Fibroblast of villous mesenchyme (primary cell): ENCODE measurements around the gene DNAH6. TPM values are rescaled to one million over a fixed set of nuclear protein-coding genes. Genes with fewer than 3 reads are reported as not detected.

ENCODE experiments used
- DNase-seq: peaks from one replicate; pipeline ENCODE4 v3.0.0-alpha.2; 2010; ENCODE audit warnings: low read depth
- H3K4me3 ChIP-seq: 2 replicates; pipeline ENCODE4 v1.5.1; 2011; ENCODE audit warnings: low read depth, mild to moderate bottlenecking, low read length
- total RNA-seq: library from RNA; depleted of rRNA; stranded (reverse); fragments of >200 nt; gene quantifications from 2 replicates; pipeline ENCODE4 v1.2.3, GENCODE V29; 2012
- TF ChIP-seq, protein P1 (sequence below): IDR thresholded peaks from 2 replicates; pipeline ENCODE4 v1.5.1; 2012; ENCODE audit warnings: low read depth, mild to moderate bottlenecking, low read length; ENCODE audit not compliant: insufficient read depth

DNAH6 gene
- total RNA-seq, 1 donor: under 0.01 TPM

DNA sequence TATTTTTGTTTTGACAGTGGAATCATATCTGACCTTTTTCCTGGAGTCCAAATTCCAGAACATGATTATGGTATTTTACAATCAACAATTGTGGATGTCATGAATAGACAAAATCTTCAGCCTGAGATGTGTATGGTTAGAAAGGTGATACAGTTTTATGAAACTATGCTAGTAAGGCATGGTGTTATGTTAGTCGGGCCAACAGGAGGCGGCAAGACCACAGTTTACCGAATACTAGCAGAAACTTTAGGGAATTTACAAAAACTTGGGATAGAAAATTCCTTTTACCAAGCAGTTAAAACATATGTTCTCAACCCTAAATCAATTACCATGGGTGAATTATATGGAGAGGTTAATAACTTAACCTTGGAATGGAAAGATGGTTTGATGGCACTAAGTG, 137.0 kb downstream of the DNAH6 start:
- H3K4me3 ChIP-seq: no peak overlapping the region
- TF ChIP-seq, protein P1, sequence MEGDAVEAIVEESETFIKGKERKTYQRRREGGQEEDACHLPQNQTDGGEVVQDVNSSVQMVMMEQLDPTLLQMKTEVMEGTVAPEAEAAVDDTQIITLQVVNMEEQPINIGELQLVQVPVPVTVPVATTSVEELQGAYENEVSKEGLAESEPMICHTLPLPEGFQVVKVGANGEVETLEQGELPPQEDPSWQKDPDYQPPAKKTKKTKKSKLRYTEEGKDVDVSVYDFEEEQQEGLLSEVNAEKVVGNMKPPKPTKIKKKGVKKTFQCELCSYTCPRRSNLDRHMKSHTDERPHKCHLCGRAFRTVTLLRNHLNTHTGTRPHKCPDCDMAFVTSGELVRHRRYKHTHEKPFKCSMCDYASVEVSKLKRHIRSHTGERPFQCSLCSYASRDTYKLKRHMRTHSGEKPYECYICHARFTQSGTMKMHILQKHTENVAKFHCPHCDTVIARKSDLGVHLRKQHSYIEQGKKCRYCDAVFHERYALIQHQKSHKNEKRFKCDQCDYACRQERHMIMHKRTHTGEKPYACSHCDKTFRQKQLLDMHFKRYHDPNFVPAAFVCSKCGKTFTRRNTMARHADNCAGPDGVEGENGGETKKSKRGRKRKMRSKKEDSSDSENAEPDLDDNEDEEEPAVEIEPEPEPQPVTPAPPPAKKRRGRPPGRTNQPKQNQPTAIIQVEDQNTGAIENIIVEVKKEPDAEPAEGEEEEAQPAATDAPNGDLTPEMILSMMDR: peak; percentile 25
- DNase-seq: no peak

DNA sequence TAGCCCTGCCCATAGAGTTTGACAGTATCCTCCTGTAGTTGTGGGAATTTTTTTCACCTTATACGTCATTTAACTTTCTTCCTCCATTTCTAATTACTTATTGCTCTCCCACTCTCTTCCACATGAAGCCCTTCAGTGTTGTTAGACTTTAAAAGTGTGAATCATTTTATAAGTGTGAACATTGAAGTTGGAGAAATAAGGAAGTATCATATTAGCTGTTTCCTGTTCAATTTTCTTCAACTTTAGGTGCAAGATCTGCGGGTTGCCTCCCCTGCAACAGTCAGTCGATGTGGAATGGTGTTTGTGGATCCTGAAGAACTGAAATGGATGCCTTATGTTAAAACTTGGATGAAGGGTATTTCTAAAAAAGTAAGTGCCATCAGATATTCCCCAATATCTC, 138.1 kb downstream of the DNAH6 start:
- TF ChIP-seq, protein P1: no peak
- DNase-seq: no peak
- no peak overlapping the region for H3K4me3 ChIP-seq

DNA sequence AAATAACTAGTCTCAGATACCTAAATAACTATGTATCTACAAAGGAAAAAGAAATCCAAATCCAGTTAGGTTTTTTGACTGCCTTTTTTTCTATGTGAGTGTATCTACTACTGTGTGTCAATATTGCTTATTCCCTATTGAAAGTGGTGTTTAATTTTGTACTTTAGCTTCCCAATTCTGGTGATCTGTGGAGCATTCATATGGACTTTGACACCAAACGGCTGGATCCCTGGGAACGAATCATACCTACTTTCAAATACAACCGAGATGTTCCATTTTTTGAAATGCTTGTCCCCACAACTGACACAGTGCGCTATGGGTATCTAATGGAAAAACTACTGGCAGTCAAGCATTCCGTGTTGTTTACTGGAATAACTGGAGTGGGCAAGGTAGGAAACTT, 152.8 kb downstream of the DNAH6 start:
- no peak for DNase-seq
- TF ChIP-seq, protein P1: no peak
- H3K4me3 ChIP-seq: no peak overlapping the region

DNA sequence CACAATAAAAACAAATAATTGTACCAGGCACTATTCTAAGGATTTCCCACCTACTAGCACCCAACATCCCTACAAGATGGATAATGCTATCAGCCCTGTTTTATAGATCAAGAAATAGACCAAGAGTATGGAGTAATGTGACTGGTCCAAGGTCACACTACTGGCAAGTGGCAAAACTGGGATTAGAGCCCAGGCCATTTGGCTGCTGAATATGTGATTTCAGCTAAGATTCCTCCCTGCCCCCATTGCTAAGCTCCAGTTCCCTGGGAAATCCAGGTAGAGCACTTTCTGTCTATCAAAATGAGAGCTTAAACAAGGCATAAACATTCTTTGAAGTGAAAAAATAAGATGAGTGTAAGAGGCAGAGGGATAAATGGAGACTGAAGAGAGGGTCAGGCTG, 157.8 kb downstream of the DNAH6 start:
- TF ChIP-seq, protein P1: no peak
- no peak for DNase-seq
- H3K4me3 ChIP-seq: no peak overlapping the region

DNA sequence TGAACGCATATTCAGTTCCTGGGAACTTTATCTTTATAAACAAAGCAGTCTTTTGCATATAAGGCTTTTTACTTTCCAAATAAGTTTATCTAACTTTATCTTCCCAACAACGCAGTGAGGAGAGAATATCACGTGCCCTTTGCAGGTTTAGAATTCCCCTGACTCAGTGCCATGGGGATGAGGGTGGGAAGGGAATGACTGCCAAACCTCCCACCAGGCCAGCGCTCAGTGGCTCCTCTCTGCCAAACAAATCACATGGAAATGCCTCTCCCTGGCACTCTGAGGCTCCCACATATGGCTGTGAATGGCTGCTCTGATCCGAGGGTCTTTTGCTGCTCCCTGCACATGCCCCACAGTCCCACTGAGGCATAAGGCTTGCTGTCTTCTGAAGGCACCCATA, 158.3 kb downstream of the DNAH6 start:
- TF ChIP-seq, protein P1: no peak
- H3K4me3 ChIP-seq: no peak overlapping the region
- no peak for DNase-seq

DNA sequence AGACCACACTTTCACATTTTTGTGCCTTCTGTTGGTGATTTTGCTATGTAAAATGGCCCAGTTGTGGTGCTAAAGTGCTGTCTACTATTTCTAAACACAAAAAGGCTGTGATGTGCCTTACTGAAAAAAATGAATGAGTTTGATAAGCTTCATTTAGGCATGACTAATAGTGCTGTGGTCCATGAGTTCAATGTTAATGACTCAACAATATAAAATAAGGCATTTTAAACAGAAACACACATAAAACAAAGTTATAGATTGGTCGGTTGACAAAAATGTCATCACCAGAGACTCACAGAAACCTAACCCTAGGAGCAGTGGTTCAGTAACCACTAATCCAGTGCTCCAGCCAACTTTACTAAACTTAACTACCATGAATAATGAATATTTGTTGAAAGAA, 160.0 kb downstream of the DNAH6 start:
- no peak overlapping the region for H3K4me3 ChIP-seq
- TF ChIP-seq, protein P1: no peak
- DNase-seq: peak; percentile 48

DNA sequence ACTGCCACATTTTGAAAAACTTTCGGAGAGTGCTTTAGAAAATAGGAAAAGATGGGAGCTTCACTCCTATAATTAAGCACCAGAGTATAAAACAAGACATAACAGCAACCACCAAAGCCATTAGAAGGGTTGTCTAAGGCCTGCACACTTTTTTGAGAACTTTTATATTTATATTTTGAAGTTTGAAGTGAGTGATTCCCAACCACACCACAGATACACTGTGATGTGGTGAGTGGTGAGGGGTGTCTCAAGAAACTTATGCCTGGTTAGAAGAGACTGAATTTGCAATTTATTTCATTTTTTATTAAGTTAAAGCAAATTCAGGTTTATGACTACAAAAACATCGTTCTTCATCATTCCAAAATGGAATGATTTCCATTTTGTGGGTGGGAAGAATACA, 161.9 kb downstream of the DNAH6 start:
- TF ChIP-seq, protein P1: no peak
- DNase-seq: no peak
- no peak overlapping the region for H3K4me3 ChIP-seq
